GM12864 (cell line): ENCODE measurements around the gene RASA2.

Experiments used
- DNase-seq: peaks from one replicate; pipeline ENCODE4 v3.0.0-alpha.2; 2011; ENCODE audit warnings: low read depth
- H3K4me3 ChIP-seq: 2 replicates; pipeline ENCODE4 v1.5.1; 2011; ENCODE audit warnings: mild to moderate bottlenecking, low read depth, low read length, control low read depth
- TF ChIP-seq, protein P1 (sequence below): IDR thresholded peaks from 2 replicates; pipeline ENCODE4 v1.5.1; 2011; ENCODE audit warnings: low read depth, mild to moderate bottlenecking, moderate library complexity, low read length, control low read depth, inconsistent platforms; ENCODE audit errors: missing control alignments

The RASA2 gene

GRCh38 chr3:141498598-141499223 is 11.9 kb downstream of the RASA2 start:
- DNase-seq: peak; percentile 79
- TF ChIP-seq, protein P1, sequence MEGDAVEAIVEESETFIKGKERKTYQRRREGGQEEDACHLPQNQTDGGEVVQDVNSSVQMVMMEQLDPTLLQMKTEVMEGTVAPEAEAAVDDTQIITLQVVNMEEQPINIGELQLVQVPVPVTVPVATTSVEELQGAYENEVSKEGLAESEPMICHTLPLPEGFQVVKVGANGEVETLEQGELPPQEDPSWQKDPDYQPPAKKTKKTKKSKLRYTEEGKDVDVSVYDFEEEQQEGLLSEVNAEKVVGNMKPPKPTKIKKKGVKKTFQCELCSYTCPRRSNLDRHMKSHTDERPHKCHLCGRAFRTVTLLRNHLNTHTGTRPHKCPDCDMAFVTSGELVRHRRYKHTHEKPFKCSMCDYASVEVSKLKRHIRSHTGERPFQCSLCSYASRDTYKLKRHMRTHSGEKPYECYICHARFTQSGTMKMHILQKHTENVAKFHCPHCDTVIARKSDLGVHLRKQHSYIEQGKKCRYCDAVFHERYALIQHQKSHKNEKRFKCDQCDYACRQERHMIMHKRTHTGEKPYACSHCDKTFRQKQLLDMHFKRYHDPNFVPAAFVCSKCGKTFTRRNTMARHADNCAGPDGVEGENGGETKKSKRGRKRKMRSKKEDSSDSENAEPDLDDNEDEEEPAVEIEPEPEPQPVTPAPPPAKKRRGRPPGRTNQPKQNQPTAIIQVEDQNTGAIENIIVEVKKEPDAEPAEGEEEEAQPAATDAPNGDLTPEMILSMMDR: no peak
- no peak overlapping the region for H3K4me3 ChIP-seq

- no peak overlapping the region for H3K4me3 ChIP-seq
- TF ChIP-seq, protein P1: no peak
- no peak for DNase-seq
These were observed 12.5 kb downstream of the RASA2 start for GRCh38 chr3:141499284-141499683.

- no peak for DNase-seq
- H3K4me3 ChIP-seq: no peak overlapping the region
- TF ChIP-seq, protein P1: no peak
These were observed 13.1 kb downstream of the RASA2 start for GRCh38 chr3:141499965-141500364.

DNA sequence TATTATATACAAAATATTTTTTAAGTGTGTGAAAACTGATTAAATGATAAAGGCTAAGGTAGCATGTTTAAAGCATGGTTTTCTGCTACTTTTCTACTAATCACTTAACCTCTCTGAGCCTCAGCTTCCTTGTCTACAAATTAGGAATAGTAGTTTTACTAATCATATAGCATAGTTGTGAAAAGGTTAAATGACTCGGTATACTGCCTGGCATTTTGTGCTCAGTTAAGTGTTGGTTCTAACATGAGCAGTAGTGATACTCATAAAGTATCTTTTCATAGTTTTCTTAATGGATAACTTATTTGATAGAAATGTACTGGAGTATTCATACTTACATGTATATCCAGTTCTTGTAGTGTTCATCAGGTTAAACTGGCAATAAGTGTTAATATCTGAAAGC is 13.6 kb downstream of the RASA2 start:
- no peak for DNase-seq
- TF ChIP-seq, protein P1: no peak
- no peak overlapping the region for H3K4me3 ChIP-seq

DNA sequence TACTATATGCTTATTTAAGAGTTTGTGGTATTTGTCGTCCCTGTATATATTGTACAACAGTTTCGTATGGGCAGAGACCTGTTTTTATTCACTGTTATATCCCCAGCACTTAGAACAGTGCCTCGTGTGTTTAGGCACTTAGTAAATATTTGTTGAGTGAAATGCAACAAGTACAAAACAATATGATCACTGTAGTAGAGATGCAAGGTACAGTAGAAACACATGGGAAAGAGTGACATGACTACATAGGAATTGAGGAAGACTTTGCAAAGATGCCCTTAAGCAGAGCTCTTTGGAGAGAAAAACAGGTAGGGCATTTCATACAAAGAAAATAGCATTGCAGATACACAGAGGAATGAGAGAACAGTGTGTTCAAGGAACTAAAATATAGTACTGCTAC is 18.3 kb downstream of the RASA2 start:
- no peak overlapping the region for H3K4me3 ChIP-seq
- TF ChIP-seq, protein P1: no peak
- no peak for DNase-seq

DNA sequence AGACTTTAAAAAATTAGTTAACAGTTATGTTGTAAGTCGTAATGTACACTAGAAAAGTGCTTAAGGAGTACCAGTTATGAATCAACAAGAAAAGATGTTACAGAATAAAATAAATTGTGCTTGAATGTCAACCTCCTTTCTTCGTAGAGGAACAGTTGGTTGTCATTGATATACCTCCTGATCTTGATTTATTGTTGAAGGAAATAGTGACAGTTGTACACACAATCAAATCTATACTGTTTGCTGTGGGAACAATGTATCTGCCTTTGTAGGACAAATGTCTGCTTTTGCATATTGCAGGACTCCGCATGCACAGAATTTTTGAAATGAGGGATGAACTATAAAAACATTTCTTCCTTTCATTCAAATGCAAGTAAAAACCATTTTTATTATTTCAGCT is 19.2 kb downstream of the RASA2 start:
- no peak for DNase-seq
- TF ChIP-seq, protein P1: no peak
- H3K4me3 ChIP-seq: no peak overlapping the region

DNA sequence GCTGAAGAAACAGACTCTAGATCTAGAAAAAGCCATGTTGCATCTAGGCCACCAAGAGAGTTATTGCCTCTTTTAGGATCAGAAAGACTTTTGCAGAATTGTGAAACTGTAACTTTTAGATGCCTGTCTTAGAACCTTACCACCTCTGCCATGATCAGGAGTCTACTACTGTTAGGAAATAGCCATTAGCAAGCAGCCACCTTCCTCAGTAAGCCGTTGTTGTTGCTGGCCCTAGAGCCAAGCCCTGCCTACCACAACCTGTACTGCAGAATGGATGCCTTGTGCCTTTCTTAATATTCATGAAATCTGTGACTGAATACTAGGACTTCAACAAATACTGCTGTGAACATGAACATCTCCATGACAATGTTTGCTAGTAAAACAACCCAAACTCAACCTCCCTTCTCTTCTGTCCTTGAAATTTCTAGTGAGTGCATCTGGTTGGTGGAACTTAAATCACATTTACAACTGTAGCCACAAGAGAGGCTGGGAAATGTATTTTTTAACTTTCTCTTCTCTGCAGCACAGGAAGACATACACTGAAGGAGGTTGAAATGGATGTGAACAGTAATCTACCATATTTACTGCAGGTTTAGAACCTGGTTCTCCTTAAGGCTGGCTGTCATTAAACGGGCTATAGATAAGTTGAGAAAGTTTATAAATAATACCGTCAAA is 20.7 kb downstream of the RASA2 start:
- DNase-seq: no peak
- no peak overlapping the region for H3K4me3 ChIP-seq
- TF ChIP-seq, protein P1: no peak
